Tibial artery (tissue), 4 donors: ENCODE measurements around the gene ZNF511.

Experiments
- DNase-seq, 2 donors: peaks; one replicate each; pipeline ENCODE4 v3.0.0-alpha.2; 2019
- H3K27ac ChIP-seq, 2 donors: fragments of 200-600 bp; sonication (generic) in 1 of 2; 1 replicate in 1 of 2; 2 replicates in 1 of 2; pipeline ENCODE4 v1.5.1; 2018 to 2019; ENCODE audit warnings: mild to moderate bottlenecking in 1 of 2
- H3K27me3 ChIP-seq, 2 donors: fragments of 200-600 bp; sonication (generic) in 1 of 2; one replicate each; pipeline versions ENCODE4 v1.5.1 to v1.6.0; 2016 to 2019
- H3K36me3 ChIP-seq, 3 donors: fragments of 200-600 bp; sonication (generic) in 2 of 3; one replicate each; pipeline ENCODE4 v1.5.1; 2016 to 2019; ENCODE audit warnings: mild to moderate bottlenecking in 2 of 3
- H3K4me1 ChIP-seq, 4 donors: fragments of 200-600 bp; sonication (generic) in 2 of 4; 1 replicate in 3 of 4; 2 replicates in 1 of 4; pipeline ENCODE4 v1.5.1; 2016 to 2019
- H3K4me3 ChIP-seq, 2 donors: fragments of 200-600 bp; sonication (generic) in 1 of 2; 1 replicate in 1 of 2; 2 replicates in 1 of 2; pipeline ENCODE4 v1.5.1; 2018 to 2019; ENCODE audit warnings: mild to moderate bottlenecking in 2 of 2
- H3K9me3 ChIP-seq, 3 donors: fragments of 200-600 bp; sonication (generic) in 1 of 3; one replicate each; pipeline ENCODE4 v1.5.1; 2016 to 2019
- intact Hi-C: fragments of 100-400 bp; cut with DNase I; formaldehyde crosslinking; loops from one replicate; pipeline ENCODE4 v1.15.0; 2023; ENCODE audit warnings: low total_unique reads
- TF ChIP-seq, protein P1 (sequence below), 2 experiments: fragments of 200-600 bp in 1 of 2; fragments of 450-650 bp in 1 of 2; IDR thresholded peaks; one replicate each; pipeline ENCODE4 v1.5.1; 2017 to 2019; ENCODE audit warnings: antibody characterized with exemption in 2 of 2, mild to moderate bottlenecking in 1 of 2, moderate library complexity in 1 of 2

The ZNF511 gene

GRCh38 chr10:133313192-133313591 is 4.5 kb downstream of the ZNF511 start:
- Histone ChIP-seq H3K4me1 (peaks cover 4 to 8% (median 5%) of the 10 kb centered on the region in 4 donors), H3K27me3 (no peaks in the 10 kb centered on the region), H3K27ac (no peak overlapping the region), H3K36me3 (peaks cover 9 to 36% (median 14%) of the 10 kb centered on the region in 3 donors), H3K9me3 (no peaks in the 10 kb centered on the region), H3K4me3 (no peak overlapping the region)
- TF ChIP-seq, protein P1, sequence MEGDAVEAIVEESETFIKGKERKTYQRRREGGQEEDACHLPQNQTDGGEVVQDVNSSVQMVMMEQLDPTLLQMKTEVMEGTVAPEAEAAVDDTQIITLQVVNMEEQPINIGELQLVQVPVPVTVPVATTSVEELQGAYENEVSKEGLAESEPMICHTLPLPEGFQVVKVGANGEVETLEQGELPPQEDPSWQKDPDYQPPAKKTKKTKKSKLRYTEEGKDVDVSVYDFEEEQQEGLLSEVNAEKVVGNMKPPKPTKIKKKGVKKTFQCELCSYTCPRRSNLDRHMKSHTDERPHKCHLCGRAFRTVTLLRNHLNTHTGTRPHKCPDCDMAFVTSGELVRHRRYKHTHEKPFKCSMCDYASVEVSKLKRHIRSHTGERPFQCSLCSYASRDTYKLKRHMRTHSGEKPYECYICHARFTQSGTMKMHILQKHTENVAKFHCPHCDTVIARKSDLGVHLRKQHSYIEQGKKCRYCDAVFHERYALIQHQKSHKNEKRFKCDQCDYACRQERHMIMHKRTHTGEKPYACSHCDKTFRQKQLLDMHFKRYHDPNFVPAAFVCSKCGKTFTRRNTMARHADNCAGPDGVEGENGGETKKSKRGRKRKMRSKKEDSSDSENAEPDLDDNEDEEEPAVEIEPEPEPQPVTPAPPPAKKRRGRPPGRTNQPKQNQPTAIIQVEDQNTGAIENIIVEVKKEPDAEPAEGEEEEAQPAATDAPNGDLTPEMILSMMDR (IDR thresholded peaks at IDR 0.05): no peak
- no peak for DNase-seq
- intact Hi-C loops: no loop called here

DNA sequence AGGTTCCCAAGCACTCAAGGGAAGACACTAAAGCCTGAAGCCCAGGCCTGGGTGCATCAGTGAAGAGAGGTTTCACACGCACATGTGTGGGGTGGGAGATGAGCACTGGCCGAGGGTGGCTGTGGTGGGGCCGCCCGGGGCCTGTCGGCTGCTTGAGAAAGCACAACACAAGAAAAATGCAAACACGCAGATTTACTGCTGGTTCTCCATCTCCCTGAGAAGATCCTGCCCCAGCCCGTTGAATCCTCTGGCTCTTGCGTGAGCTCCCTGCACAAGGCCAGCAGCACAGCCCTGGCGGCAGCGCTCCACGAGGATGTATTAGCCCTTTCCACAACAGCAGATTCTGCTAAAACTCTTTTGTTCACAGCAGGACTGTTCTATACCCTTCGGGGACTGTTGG is 6.2 kb downstream of the ZNF511 start:
- DNase-seq: no peak
- no peak overlapping the region for H3K27ac ChIP-seq
- H3K27me3 ChIP-seq: peaks cover 0 to 17% of the 10 kb centered on the region in 2 donors
- intact Hi-C loops: no loop called here
- H3K4me1 ChIP-seq: peaks cover 0 to 9% (median 6%) of the 10 kb centered on the region in 4 donors
- H3K4me3 ChIP-seq: no peak overlapping the region
- TF ChIP-seq, protein P1 (IDR thresholded peaks at IDR 0.05): no peak
- no peaks in the 10 kb centered on the region for H3K9me3 ChIP-seq
- H3K36me3 ChIP-seq: peaks cover 9 to 33% (median 12%) of the 10 kb centered on the region in 3 donors

DNA sequence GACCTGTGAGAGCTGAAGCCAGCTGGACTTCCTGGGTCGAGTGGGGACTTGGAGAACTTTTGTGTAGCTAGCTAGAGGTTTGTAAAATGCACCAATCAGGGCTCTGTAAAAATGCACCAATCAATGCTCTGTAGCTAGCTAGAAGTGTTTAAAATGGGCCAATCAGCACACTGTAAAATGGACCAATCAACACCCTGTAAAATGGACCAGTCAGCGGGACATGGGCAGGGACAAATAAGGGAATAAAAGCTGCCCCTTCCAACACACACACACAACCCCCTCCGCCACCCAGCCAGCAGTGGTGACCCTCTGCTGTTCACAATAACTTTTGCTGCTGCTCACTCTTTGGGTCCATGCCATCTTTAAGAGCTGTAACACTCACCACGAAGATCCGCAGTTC is 7.1 kb downstream of the ZNF511 start:
- Histone ChIP-seq H3K27ac (no peak overlapping the region), H3K4me3 (no peak overlapping the region), H3K27me3 (peaks cover 0 to 26% of the 10 kb centered on the region in 2 donors), H3K36me3 (peaks cover 5 to 24% (median 9%) of the 10 kb centered on the region in 3 donors), H3K9me3 (no peaks in the 10 kb centered on the region), H3K4me1 (peaks cover 0 to 9% (median 5%) of the 10 kb centered on the region in 4 donors)
- intact Hi-C loops: no loop called here
- TF ChIP-seq, protein P1 (IDR thresholded peaks at IDR 0.05): no peak
- no peak for DNase-seq

- intact Hi-C loops: no loop called here
These were observed 7.6 kb downstream of the ZNF511 start for GRCh38 chr10:133316266-133316665.

DNA sequence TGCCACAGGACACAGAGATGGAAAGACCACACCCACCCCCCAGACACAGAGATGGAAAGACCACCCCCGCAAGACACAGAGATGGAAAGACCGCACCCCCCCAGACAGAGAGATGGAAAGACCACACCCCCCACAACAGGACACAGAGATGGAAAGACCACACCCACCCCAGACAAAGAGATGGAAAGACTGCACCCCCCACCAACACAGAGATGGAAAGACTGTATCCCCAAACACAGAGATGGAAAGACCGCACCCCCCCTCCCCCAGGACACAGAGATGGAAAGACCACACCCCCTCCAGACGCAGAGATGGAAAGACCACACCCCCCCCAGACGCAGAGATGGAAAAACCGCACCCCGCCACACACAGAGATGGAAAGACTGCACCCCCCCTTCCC is 8.0 kb downstream of the ZNF511 start:
- TF ChIP-seq, protein P1 (IDR thresholded peaks at IDR 0.05): no peak
- peaks cover 0 to 9% (median 5%) of the 10 kb centered on the region in 4 donors for H3K4me1 ChIP-seq
- no peak overlapping the region for H3K27ac ChIP-seq
- no peaks in the 10 kb centered on the region for H3K9me3 ChIP-seq
- intact Hi-C loops: no loop called here
- H3K4me3 ChIP-seq: no peak overlapping the region
- peaks cover 0 to 27% of the 10 kb centered on the region in 2 donors for H3K27me3 ChIP-seq
- H3K36me3 ChIP-seq: peaks cover 3 to 18% (median 5%) of the 10 kb centered on the region in 3 donors
- DNase-seq: no peak

More at GRCh38 chr10:133316266-133316665, 7.6 kb downstream of the ZNF511 start:
- TF ChIP-seq, protein P1 (IDR thresholded peaks at IDR 0.05): no peak
- no peak overlapping the region for H3K4me3 ChIP-seq
- peaks cover 0 to 9% (median 5%) of the 10 kb centered on the region in 4 donors for H3K4me1 ChIP-seq
- H3K36me3 ChIP-seq: peaks cover 5 to 22% (median 8%) of the 10 kb centered on the region in 3 donors
- peaks cover 0 to 27% of the 10 kb centered on the region in 2 donors for H3K27me3 ChIP-seq
- no peak for DNase-seq
- no peak overlapping the region for H3K27ac ChIP-seq
- no peaks in the 10 kb centered on the region for H3K9me3 ChIP-seq
